GM21723 (cell line): ENCODE data around the gene BNC2.

Experiments
- ATAC-seq: cut with Tn5 transposase; IDR thresholded peaks from one replicate; pipeline ENCODE4 v1.9.1; 2021; ENCODE audit warnings: mild to moderate bottlenecking, moderate library complexity; ENCODE audit not compliant: unreplicated experiment

The BNC2 gene

GRCh38 chr9:16681652-16681987 lies 188.8 kb downstream of the BNC2 start:
- ATAC-seq = no peak

GRCh38 chr9:16680975-16681651 lies 189.4 kb downstream of the BNC2 start:
- ATAC-seq = no peak

GRCh38 chr9:16680541-16680940 lies 189.9 kb downstream of the BNC2 start:
- ATAC-seq = no peak

GRCh38 chr9:16679327-16679821 lies 191.1 kb downstream of the BNC2 start:
- ATAC-seq = no peak

- ATAC-seq = no peak
Observed at GRCh38 chr9:16676519-16676918, 194.0 kb downstream of the BNC2 start.

GRCh38 chr9:16675131-16675530 lies 195.3 kb downstream of the BNC2 start:
- no peak for ATAC-seq

GRCh38 chr9:16673171-16673570 lies 197.3 kb downstream of the BNC2 start:
- ATAC-seq = no peak

GRCh38 chr9:16672501-16672900 lies 198.0 kb downstream of the BNC2 start:
- ATAC-seq = no peak

GRCh38 chr9:16671591-16672137 lies 198.8 kb downstream of the BNC2 start:
- no peak for ATAC-seq

- ATAC-seq = no peak
Observed at GRCh38 chr9:16670791-16671190, 199.7 kb downstream of the BNC2 start.

GRCh38 chr9:16668734-16669295 lies 201.7 kb downstream of the BNC2 start:
- no peak for ATAC-seq

- no peak for ATAC-seq
Observed at GRCh38 chr9:16664211-16664610, 206.3 kb downstream of the BNC2 start.

GRCh38 chr9:16661816-16662215 lies 208.7 kb downstream of the BNC2 start:
- no peak for ATAC-seq

GRCh38 chr9:16659096-16659495 lies 211.4 kb downstream of the BNC2 start:
- ATAC-seq = no peak

- ATAC-seq = no peak
Observed at GRCh38 chr9:16656432-16657169, 213.9 kb downstream of the BNC2 start.

- no peak for ATAC-seq
Observed at GRCh38 chr9:16654596-16655126, 215.8 kb downstream of the BNC2 start.

- ATAC-seq = no peak
Observed at GRCh38 chr9:16653491-16654399, 216.7 kb downstream of the BNC2 start.

GRCh38 chr9:16652582-16652981 lies 217.9 kb downstream of the BNC2 start:
- no peak for ATAC-seq

- ATAC-seq = no peak
Observed at GRCh38 chr9:16651446-16651964, 219.0 kb downstream of the BNC2 start.

- ATAC-seq = no peak
Observed at GRCh38 chr9:16645970-16646369, 224.5 kb downstream of the BNC2 start.
